Measurements from ENCODE around the gene CNTNAP5. TPM values are rescaled to one million over a fixed set of nuclear protein-coding genes. Genes with fewer than 3 reads are reported as not detected.

Gene CNTNAP5
- total RNA-seq (0.03 TPM in 1 of 2 replicates, not detected in the other), polyA plus RNA-seq (not detected in 2 replicates)

- no peaks in the 10 kb centered on the region for H3K9me3 ChIP-seq (ENCODE audit: low read depth)
- no peaks in the 10 kb centered on the region for H3K36me3 ChIP-seq
- TF ChIP-seq, protein P1, sequence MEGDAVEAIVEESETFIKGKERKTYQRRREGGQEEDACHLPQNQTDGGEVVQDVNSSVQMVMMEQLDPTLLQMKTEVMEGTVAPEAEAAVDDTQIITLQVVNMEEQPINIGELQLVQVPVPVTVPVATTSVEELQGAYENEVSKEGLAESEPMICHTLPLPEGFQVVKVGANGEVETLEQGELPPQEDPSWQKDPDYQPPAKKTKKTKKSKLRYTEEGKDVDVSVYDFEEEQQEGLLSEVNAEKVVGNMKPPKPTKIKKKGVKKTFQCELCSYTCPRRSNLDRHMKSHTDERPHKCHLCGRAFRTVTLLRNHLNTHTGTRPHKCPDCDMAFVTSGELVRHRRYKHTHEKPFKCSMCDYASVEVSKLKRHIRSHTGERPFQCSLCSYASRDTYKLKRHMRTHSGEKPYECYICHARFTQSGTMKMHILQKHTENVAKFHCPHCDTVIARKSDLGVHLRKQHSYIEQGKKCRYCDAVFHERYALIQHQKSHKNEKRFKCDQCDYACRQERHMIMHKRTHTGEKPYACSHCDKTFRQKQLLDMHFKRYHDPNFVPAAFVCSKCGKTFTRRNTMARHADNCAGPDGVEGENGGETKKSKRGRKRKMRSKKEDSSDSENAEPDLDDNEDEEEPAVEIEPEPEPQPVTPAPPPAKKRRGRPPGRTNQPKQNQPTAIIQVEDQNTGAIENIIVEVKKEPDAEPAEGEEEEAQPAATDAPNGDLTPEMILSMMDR (IDR thresholded peaks at IDR 0.05; ENCODE audit: low read depth, low read length): no peak
- H3K4me1 ChIP-seq (ENCODE audit: low read depth): peaks cover 4% of the 10 kb centered on the region
- peaks cover 62% of the 10 kb centered on the region for H3K27me3 ChIP-seq
- peak within 1 kb of the TSS; percentile 21 for H3K4me3 ChIP-seq
- peak; percentile 77 to 93 for DNase-seq (ENCODE audit: low read depth in 1 of 2, low spot score in 1 of 2)
- no peak within 1 kb of the TSS for H3K27ac ChIP-seq
Measured at GRCh38 chr2:124025171-124025580, at the start of gene CNTNAP5. TSS of gene CNTNAP5 (plus strand) at chr2:124025287. CDS start at chr2:124025651, 364 bp downstream.

- TF ChIP-seq, protein P1 (IDR thresholded peaks at IDR 0.05; ENCODE audit: low read depth, low read length): no peak
- H3K27ac ChIP-seq: no peak overlapping the region
- no peaks in the 10 kb centered on the region for H3K9me3 ChIP-seq (ENCODE audit: low read depth)
- H3K4me1 ChIP-seq (ENCODE audit: low read depth): no peaks in the 10 kb centered on the region
- H3K4me3 ChIP-seq: no peak overlapping the region
- no peak for DNase-seq (ENCODE audit: low read depth in 1 of 2, low spot score in 1 of 2)
- H3K36me3 ChIP-seq: no peaks in the 10 kb centered on the region
- no peaks in the 10 kb centered on the region for H3K27me3 ChIP-seq
Measured at GRCh38 chr2:123976054-123976648, 48.9 kb upstream of the CNTNAP5 start.

DNA sequence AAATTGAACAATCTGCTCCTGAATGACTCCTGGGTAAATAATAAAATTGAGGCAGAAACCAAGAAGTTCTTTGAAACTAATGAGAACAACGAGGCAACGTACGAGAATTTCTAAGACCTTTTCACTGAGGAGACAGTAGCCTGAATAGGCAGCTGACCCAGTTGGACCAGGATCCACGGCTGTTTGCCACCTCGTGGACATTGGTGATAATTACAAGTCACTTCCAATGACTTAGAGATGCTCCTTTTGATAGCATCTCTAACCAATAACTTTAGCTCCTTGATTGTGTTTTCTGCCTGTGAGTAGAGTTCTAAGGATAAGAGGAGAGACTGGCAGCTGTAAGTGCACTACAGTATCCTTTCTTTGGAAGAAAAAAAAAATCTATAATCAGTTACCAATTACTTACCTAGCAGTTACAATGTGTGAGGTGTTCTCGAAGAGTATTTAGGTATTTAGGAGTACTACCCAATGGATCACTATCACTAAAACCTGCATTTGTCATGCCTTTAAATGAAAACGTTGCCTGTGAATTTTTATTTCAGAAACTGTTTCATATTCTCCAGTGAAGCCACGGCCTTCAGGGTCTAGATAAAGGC is 31.3 kb upstream of the CNTNAP5 start:
- TF ChIP-seq, protein P1 (IDR thresholded peaks at IDR 0.05; ENCODE audit: low read depth, low read length): peak; percentile 50

DNA sequence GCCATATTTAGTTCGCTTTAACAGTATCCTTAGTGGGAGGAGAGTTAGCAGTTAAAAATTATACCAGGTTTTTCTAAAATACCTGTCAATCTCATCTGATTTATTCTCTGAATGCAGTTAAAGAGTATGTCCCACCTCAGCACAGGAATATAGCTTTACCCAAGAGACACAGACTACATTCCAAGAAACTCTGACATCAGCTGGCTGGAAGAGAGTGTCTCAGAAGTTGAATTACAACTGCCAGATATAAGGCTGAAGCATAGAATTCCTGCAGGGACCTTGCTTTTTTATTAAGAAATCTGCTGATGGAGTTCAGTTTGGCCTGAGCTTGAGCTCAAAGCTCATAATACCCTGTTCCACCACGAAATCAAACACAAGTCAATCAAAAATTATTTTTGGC is 25.4 kb upstream of the CNTNAP5 start:
- Histone ChIP-seq H3K4me3 (no peak overlapping the region), H3K27ac (no peak overlapping the region), H3K4me1 (ENCODE audit: low read depth) (peaks cover 7% of the 10 kb centered on the region), H3K9me3 (ENCODE audit: low read depth) (no peaks in the 10 kb centered on the region), H3K36me3 (no peaks in the 10 kb centered on the region), H3K27me3 (no peaks in the 10 kb centered on the region)
- TF ChIP-seq, protein P1 (IDR thresholded peaks at IDR 0.05; ENCODE audit: low read depth, low read length): no peak
- no peak for DNase-seq (ENCODE audit: low read depth in 1 of 2, low spot score in 1 of 2)

More for the DNA sequence above, 31.3 kb upstream of the CNTNAP5 start:
- no peaks in the 10 kb centered on the region for H3K9me3 ChIP-seq (ENCODE audit: low read depth)
- H3K27ac ChIP-seq: no peak overlapping the region
- no peaks in the 10 kb centered on the region for H3K27me3 ChIP-seq
- peak; percentile 58 to 62 for DNase-seq (ENCODE audit: low read depth in 1 of 2, low spot score in 1 of 2)
- H3K4me3 ChIP-seq: no peak overlapping the region
- H3K4me1 ChIP-seq (ENCODE audit: low read depth): no peaks in the 10 kb centered on the region
- no peaks in the 10 kb centered on the region for H3K36me3 ChIP-seq

DNA sequence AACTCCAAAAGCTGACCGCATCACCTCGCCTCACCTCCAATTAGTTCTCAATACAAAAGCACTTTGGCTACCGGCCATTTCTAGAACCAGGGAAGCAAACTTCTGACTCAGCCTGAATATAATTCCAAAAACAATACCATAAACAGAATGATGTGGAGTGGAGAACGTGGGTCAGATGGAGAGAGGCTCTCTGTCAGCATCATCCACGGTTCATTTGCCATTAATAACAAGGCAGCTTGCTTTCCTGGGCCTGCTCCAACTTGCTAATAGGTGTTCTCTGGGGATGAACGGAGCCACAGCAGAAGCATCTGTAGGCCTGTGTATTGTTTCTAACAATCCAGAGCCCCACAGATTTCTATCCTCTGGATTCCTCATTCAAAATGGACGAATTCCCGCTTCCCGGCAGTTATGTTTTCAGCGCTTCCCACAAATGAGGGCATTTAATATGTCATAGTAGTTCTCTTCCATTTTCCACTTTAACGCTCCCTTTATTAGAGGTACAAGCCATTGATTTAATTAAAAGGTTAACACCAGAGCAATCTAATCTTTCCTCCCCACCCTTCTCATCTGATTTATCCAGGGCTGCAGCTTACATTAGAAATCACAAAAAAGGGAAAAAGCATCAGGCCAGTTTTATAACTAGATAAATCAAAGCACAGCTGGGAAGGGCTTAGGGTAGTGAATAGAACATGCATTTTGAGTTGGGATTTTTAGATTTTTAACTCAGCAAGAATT is 23.2 kb upstream of the CNTNAP5 start:
- H3K4me1 ChIP-seq (ENCODE audit: low read depth): peaks cover 7% of the 10 kb centered on the region
- no peak overlapping the region for H3K4me3 ChIP-seq
- DNase-seq (ENCODE audit: low read depth in 1 of 2, low spot score in 1 of 2): no peak
- H3K9me3 ChIP-seq (ENCODE audit: low read depth): no peaks in the 10 kb centered on the region
- no peak overlapping the region for H3K27ac ChIP-seq
- H3K36me3 ChIP-seq: no peaks in the 10 kb centered on the region
- no peaks in the 10 kb centered on the region for H3K27me3 ChIP-seq
- TF ChIP-seq, protein P1 (IDR thresholded peaks at IDR 0.05; ENCODE audit: low read depth, low read length): no peak
